Upper lobe of right lung (tissue), 1 donor: Measurements from ENCODE around the gene LDHA. TPM values are rescaled to one million over a fixed set of nuclear protein-coding genes. Genes with fewer than 3 reads are reported as not detected.

Experiments
- ATAC-seq: fragments of 200-7000 bp; cut with Tn5 transposase; one replicate; pipeline ENCODE4 v1.9.1; 2020; ENCODE audit warnings: mild to moderate bottlenecking, moderate library complexity
- DNase-seq: peaks from one replicate; pipeline ENCODE4 v3.0.0-alpha.2; 2020
- H3K27ac ChIP-seq: fragments of 200-600 bp; one replicate; pipeline ENCODE4 v1.8.0; 2022
- H3K27me3 ChIP-seq: fragments of 200-600 bp; one replicate; pipeline ENCODE4 v1.8.0; 2022; ENCODE audit warnings: mild to moderate bottlenecking
- H3K36me3 ChIP-seq: fragments of 200-600 bp; one replicate; pipeline ENCODE4 v1.8.0; 2022
- H3K4me1 ChIP-seq: fragments of 200-600 bp; one replicate; pipeline ENCODE4 v1.8.0; 2022
- H3K4me3 ChIP-seq: fragments of 200-600 bp; one replicate; pipeline ENCODE4 v1.8.0; 2022; ENCODE audit warnings: mild to moderate bottlenecking
- H3K9me3 ChIP-seq: fragments of 200-600 bp; one replicate; pipeline ENCODE4 v1.8.0; 2022
- intact Hi-C: fragments of 100-400 bp; cut with DNase I; formaldehyde crosslinking; loops from one replicate; pipeline ENCODE4 v1.11.0; 2022
- total RNA-seq: library from RNA; stranded (reverse); fragmentation: NEBNext Ultra II Directional; extraction: Animal tissue kit (Norgen Biotek cat#: 25700); gene quantifications from one replicate; pipeline ENCODE4 v1.2.1, GENCODE V29; 2021
- TF ChIP-seq, protein P1 (sequence below): fragments of 200-600 bp; IDR thresholded peaks from one replicate; pipeline ENCODE4 v1.8.0; 2022; ENCODE audit warnings: antibody characterized with exemption
- donor health status: DM: no; HTN: yes; CAD: no; lungs with severe emphysema.

LDHA gene
- total RNA-seq, 1 donor from 2014 or later: 231 TPM

DNA sequence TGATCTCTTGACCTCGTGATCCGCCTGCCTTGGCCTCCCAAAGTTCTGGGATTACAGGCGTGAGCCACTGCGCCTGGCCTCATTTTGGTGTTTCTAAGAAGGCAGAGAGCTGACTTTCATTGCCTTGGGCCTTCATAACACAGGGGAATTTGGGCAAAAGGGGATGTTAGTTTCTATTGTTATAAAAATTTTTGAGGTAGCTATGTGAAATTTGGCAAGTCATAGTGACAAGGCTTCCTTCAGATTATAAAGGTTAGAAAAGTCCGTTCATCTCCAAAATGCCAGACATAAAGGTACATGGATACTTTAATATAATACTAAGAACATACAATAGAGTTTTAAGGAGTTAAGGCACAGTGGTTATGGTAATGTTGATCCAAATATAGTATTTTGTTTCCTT, 35.0 kb downstream of the LDHA start:
- Histone ChIP-seq H3K27me3 (no peaks in the 10 kb centered on the region), H3K36me3 (no peaks in the 10 kb centered on the region), H3K4me1 (no peaks in the 10 kb centered on the region), H3K27ac (no peak overlapping the region), H3K4me3 (no peak overlapping the region), H3K9me3 (no peaks in the 10 kb centered on the region)
- intact Hi-C loops: no loop called here
- TF ChIP-seq, protein P1, sequence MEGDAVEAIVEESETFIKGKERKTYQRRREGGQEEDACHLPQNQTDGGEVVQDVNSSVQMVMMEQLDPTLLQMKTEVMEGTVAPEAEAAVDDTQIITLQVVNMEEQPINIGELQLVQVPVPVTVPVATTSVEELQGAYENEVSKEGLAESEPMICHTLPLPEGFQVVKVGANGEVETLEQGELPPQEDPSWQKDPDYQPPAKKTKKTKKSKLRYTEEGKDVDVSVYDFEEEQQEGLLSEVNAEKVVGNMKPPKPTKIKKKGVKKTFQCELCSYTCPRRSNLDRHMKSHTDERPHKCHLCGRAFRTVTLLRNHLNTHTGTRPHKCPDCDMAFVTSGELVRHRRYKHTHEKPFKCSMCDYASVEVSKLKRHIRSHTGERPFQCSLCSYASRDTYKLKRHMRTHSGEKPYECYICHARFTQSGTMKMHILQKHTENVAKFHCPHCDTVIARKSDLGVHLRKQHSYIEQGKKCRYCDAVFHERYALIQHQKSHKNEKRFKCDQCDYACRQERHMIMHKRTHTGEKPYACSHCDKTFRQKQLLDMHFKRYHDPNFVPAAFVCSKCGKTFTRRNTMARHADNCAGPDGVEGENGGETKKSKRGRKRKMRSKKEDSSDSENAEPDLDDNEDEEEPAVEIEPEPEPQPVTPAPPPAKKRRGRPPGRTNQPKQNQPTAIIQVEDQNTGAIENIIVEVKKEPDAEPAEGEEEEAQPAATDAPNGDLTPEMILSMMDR: no peak
- ATAC-seq (no peak), DNase-seq (no peak)

DNA sequence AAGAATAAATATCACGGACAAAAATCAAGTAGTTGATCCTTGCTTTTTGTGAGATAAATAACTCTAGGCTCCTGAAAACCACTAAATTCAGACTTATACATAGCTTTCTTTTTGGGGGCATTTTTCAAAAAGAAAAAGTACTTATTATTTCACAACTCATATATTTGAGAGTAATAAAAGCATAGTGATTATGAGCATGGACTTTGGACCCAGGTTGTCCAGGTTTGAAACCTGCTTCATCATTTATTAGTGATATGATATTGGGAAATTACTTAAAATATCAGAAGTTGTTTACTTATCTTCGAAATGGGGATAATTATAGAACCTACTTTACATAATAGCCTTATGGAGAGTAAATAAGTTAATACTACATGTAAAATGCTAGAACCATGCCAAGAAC, 44.3 kb downstream of the LDHA start:
- Histone ChIP-seq H3K4me3 (no peak overlapping the region), H3K4me1 (no peaks in the 10 kb centered on the region), H3K27ac (no peak overlapping the region), H3K27me3 (no peaks in the 10 kb centered on the region), H3K9me3 (no peaks in the 10 kb centered on the region), H3K36me3 (no peaks in the 10 kb centered on the region)
- TF ChIP-seq, protein P1: no peak
- ATAC-seq (no peak), DNase-seq (no peak)
- intact Hi-C loops: no loop called here

DNA sequence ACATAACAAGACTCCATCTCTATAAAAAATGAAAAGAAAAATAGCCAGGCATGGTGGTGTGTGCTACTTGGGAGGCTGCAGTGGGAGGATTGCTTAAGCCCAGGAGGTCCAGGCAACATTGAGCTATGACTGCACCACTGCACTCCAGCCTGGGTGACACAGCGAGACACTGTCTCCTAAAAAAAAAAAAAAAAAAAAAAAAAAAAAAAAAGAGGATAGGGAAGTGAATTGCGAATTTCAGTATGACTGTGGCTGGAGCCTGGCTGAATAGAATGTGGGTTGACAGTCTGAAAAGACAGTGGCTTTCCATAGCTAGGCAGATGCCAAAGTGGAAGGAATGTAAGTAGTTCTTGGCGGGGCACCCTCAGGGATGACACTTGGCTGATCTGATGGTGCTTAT, 54.9 kb downstream of the LDHA start:
- H3K27me3 ChIP-seq: no peaks in the 10 kb centered on the region
- H3K4me1 ChIP-seq: no peaks in the 10 kb centered on the region
- H3K36me3 ChIP-seq: no peaks in the 10 kb centered on the region
- no peak overlapping the region for H3K4me3 ChIP-seq
- H3K27ac ChIP-seq: no peak overlapping the region
- peak; percentile 39 for ATAC-seq
- TF ChIP-seq, protein P1: no peak
- no peak for DNase-seq
- no peaks in the 10 kb centered on the region for H3K9me3 ChIP-seq
- intact Hi-C loops: no loop called here

DNA sequence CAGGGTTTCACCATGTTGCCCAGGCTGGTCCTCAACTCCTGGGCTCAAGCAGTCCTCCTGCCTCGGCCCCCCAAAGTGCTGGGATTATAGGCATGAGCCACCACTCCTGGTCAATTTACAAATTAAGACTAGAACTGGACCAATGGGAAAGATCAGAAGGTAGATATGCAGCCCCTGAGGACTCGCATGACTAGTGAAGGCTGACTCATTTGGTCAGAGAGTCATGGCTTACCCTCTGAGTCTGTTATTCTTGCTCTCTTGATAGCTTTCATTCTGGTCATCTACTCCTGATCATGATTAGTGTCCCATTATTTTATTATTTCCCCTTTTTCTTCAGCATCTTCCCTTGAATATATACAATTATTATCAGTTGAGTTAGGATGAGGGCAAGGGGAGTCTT, 58.6 kb downstream of the LDHA start:
- Histone ChIP-seq H3K9me3 (no peaks in the 10 kb centered on the region), H3K4me3 (no peak overlapping the region), H3K27ac (no peak overlapping the region), H3K36me3 (no peaks in the 10 kb centered on the region), H3K27me3 (no peaks in the 10 kb centered on the region), H3K4me1 (no peaks in the 10 kb centered on the region)
- intact Hi-C loops: no loop called here
- ATAC-seq (no peak), DNase-seq (no peak)
- TF ChIP-seq, protein P1: no peak

DNA sequence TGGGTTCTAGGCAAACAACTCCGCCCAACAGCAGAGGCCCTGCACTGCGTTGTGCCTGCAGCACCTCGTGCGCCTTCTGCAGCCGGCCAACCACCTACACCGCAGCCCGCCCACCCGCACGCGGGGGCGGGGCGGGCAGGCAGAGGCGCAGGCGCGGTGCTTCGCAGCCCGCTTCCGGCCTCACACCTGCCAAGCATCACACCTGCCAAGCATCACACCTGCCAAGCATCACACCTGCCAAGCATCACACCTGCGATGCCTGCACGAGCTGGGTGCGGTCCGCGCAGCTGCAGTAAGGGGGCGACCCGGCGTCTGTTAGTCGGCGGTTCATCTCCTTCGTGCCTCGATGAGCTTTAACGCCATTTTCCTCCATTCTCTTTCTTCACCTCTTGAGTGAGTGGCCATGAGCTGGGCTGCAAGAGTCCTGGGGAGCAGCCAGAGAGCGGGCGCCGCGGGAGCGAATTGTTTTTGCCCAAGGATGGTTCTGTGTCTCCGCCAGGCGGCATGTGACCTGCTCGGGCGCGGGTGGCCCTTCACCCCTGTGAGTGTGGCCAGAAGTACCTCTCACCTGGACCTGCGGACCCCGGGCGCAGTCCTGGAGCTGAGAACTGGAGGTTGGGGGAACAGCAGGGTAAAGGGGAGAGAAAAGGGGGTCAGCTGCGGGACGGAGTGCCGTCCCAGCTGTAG, 61.5 kb downstream of the LDHA start, which contains the start of gene LDHAL6A:
Gene LDHAL6A, plus strand, starts transcription at position 171 of the 687 bp plus-strand sequence. CDS start 825 bp downstream, outside the sequence.
- Histone ChIP-seq H3K9me3 (no peaks in the 10 kb centered on the region), H3K27ac (no peak within 1 kb of the TSS), H3K27me3 (no peaks in the 10 kb centered on the region), H3K4me3 (no peak within 1 kb of the TSS), H3K36me3 (no peaks in the 10 kb centered on the region), H3K4me1 (no peaks in the 10 kb centered on the region)
- TF ChIP-seq, protein P1: no peak
- ATAC-seq (peak; percentile 34), DNase-seq (no peak)
- intact Hi-C loops: no loop called here
